Measurements from ENCODE around the gene NPIPA5. TPM values are rescaled to one million over a fixed set of nuclear protein-coding genes. Genes with fewer than 3 reads are reported as not detected.

Gene NPIPA5
- total RNA-seq, 1 donor from 2014 or later = 15.9 TPM

Other genes with a start within 250 kb of the NPIPA5 start
- gene MPV17L, start 17.5 kb upstream of the NPIPA5 start, total RNA-seq = 10.1 TPM
- 67.0 TPM for gene BMERB1, start 56.3 kb upstream of the NPIPA5 start, total RNA-seq

All from mucosa of gallbladder (tissue), 1 donor.